Measurements from ENCODE around the gene MCUR1. TPM values are rescaled to one million over a fixed set of nuclear protein-coding genes. Genes with fewer than 3 reads are reported as not detected.
"Not testable (repeated sequence)": the region's sequence is repeated elsewhere in the genome, so short reads cannot be mapped to it uniquely, and the experiment has no call there.

MCUR1 gene
- polyA plus RNA-seq, 4 donors: 53.4 to 70.1 (median 63.5) TPM

- no peak for DNase-seq (ENCODE audit: low read depth in 4 of 4, low spot score in 3 of 4)
These were observed 27.2 kb downstream of the MCUR1 start for GRCh38 chr6:13787137-13787536.

GRCh38 chr6:13780162-13780561 is 34.2 kb downstream of the MCUR1 start:
- DNase-seq (ENCODE audit: low read depth in 4 of 4, low spot score in 3 of 4): not testable (repeated sequence)

- no peak for DNase-seq (ENCODE audit: low read depth in 4 of 4, low spot score in 3 of 4)
These were observed 36.3 kb downstream of the MCUR1 start for GRCh38 chr6:13778028-13778427.

GRCh38 chr6:13776602-13777001 is 37.8 kb downstream of the MCUR1 start:
- DNase-seq (ENCODE audit: low read depth in 4 of 4, low spot score in 3 of 4): no peak

- DNase-seq (ENCODE audit: low read depth in 4 of 4, low spot score in 3 of 4): not testable (repeated sequence)
These were observed 38.9 kb downstream of the MCUR1 start for GRCh38 chr6:13775466-13775865.

GRCh38 chr6:13772358-13773030 is 41.9 kb downstream of the MCUR1 start:
- not testable (repeated sequence) for DNase-seq (ENCODE audit: low read depth in 4 of 4, low spot score in 3 of 4)

- no peak for DNase-seq (ENCODE audit: low read depth in 4 of 4, low spot score in 3 of 4)
These were observed 44.7 kb downstream of the MCUR1 start for GRCh38 chr6:13769655-13770053.

GRCh38 chr6:13769034-13769654 is 45.2 kb downstream of the MCUR1 start:
- no peak for DNase-seq (ENCODE audit: low read depth in 4 of 4, low spot score in 3 of 4)

GRCh38 chr6:13767121-13767808 is 47.1 kb downstream of the MCUR1 start:
- DNase-seq (ENCODE audit: low read depth in 4 of 4, low spot score in 3 of 4): peak in 3 of 4 donors; percentile 14 to 43 (median 24)

- DNase-seq (ENCODE audit: low read depth in 4 of 4, low spot score in 3 of 4): no peak
These were observed 48.1 kb downstream of the MCUR1 start for GRCh38 chr6:13766201-13766634.

GRCh38 chr6:13765570-13765969 is 48.8 kb downstream of the MCUR1 start:
- DNase-seq (ENCODE audit: low read depth in 4 of 4, low spot score in 3 of 4): no peak

GRCh38 chr6:13764996-13765395 is 49.4 kb downstream of the MCUR1 start:
- DNase-seq (ENCODE audit: low read depth in 4 of 4, low spot score in 3 of 4): no peak

GRCh38 chr6:13763740-13764381 is 50.5 kb downstream of the MCUR1 start:
- no peak for DNase-seq (ENCODE audit: low read depth in 4 of 4, low spot score in 3 of 4)

- no peak for DNase-seq (ENCODE audit: low read depth in 4 of 4, low spot score in 3 of 4)
These were observed 51.5 kb downstream of the MCUR1 start for GRCh38 chr6:13762611-13763441.

- no peak for DNase-seq (ENCODE audit: low read depth in 4 of 4, low spot score in 3 of 4)
These were observed 52.9 kb downstream of the MCUR1 start for GRCh38 chr6:13761361-13762036.

GRCh38 chr6:13760307-13761304 is 53.8 kb downstream of the MCUR1 start:
- no peak for DNase-seq (ENCODE audit: low read depth in 4 of 4, low spot score in 3 of 4)

GRCh38 chr6:13759025-13759424 is 55.3 kb downstream of the MCUR1 start:
- DNase-seq (ENCODE audit: low read depth in 4 of 4, low spot score in 3 of 4): no peak

GRCh38 chr6:13754644-13755043 is 59.7 kb downstream of the MCUR1 start:
- no peak for DNase-seq (ENCODE audit: low read depth in 4 of 4, low spot score in 3 of 4)

GRCh38 chr6:13743736-13744127 is 70.6 kb downstream of the MCUR1 start:
- DNase-seq (ENCODE audit: low read depth in 4 of 4, low spot score in 3 of 4): no peak
